IgD-negative memory B cell (primary cell): ENCODE measurements around the gene GGN. TPM values are rescaled to one million over a fixed set of nuclear protein-coding genes. Genes with fewer than 3 reads are reported as not detected.
"Not testable (repeated sequence)": the region's sequence is repeated elsewhere in the genome, so short reads cannot be mapped to it uniquely, and the experiment has no call there.

Experiments used
- H3K27ac Mint-ChIP-seq, 3 donors: one replicate each; pipeline ENCODE4 v1.8.0; 2020 to 2022; ENCODE audit warnings: mild to moderate bottlenecking in 3 of 3, mixed read lengths in 3 of 3, moderate library complexity in 1 of 3
- H3K27me3 Mint-ChIP-seq: one replicate; pipeline ENCODE4 v1.8.0; 2021; ENCODE audit warnings: mixed read lengths
- H3K36me3 Mint-ChIP-seq: one replicate; pipeline ENCODE4 v1.8.0; 2020; ENCODE audit warnings: mild to moderate bottlenecking, mixed read lengths
- H3K4me1 Mint-ChIP-seq, 3 donors: one replicate each; pipeline ENCODE4 v1.8.0; 2020 to 2022; ENCODE audit warnings: mixed read lengths in 3 of 3, mild to moderate bottlenecking in 1 of 3
- H3K4me3 Mint-ChIP-seq, 4 donors: one replicate each; pipeline ENCODE4 v1.8.0; 2020 to 2022; ENCODE audit warnings: mild to moderate bottlenecking in 4 of 4, mixed read lengths in 4 of 4, moderate library complexity in 3 of 4
- H3K9me3 Mint-ChIP-seq, 3 donors: one replicate each; pipeline ENCODE4 v1.8.0; 2020 to 2021; ENCODE audit warnings: mixed read lengths in 3 of 3, mild to moderate bottlenecking in 1 of 3
- polyA plus RNA-seq: library from polyadenylated mRNA; unstranded; fragments of 300-500 nt; fragmentation: Illumina TruSeq; gene quantifications from one replicate; pipeline ENCODE4 v1.2.3, GENCODE V29; 2021

GGN gene, protein sequence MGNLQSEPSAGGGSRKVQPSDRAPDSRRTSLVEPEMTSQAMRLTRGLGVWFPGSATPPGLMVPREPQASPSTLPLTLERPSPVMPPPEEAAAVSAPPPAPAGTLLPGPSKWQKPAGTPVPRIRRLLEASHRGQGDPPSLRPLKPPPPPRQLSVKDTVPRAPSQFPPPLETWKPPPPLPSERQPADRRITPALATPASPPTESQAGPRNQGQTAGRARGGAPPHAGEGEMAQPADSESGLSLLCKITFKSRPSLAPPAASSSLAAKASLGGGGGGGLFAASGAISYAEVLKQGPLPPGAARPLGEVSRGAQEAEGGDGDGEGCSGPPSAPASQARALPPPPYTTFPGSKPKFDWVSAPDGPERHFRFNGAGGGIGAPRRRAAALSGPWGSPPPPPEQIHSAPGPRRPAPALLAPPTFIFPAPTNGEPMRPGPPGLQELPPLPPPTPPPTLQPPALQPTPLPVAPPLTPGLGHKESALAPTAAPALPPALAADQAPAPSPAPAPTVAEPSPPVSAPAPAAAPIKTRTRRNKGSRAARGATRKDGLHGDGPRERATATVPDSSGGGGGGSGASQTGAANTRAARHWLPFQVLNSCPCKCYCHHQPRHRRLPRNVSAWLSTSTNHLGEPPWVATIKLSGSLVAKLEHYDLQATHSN
- not detected for polyA plus RNA-seq

DNA sequence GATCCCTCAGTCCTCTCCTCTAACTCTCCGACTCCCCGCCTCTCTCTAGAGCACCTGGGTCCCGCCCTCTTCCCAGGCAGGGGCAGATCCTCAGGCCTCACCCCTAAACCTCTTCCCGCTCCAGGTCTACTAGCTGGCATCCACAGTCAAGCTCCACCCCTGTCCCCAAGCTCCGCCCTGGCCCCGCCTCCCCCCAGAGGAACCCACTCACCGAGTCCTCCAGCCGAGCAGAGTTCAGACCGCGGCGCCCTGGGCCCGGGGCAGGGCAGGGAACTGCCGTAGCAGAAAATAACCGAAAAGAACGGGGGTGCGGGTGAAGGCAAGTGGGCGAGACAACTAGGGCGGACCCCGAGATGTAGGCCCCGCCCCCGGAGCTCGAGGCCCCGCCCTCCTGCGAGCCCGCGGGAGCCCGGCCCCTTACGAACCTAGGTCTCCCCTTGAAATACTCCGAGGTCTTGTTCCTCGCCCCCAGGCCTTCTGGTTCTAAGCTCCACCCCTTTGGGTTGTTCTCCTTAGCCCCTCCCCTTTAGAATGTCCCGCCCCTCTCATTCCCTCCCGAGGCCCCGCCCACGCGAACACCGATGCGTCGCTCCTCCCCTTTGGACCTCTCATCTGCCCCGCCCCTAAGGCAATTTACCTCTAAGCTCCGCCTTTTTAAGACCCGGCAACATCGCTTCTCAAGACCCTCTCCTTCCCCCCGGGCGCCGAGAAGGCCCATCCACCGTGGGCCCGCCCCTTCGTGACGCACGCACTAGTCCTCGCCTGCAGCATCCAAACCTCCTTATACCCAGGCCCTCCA is at the start of gene GGN:
Gene GGN (minus strand): TSS at position 485 of the 799 bp plus-strand sequence. CDS start 773 bp downstream, outside the sequence.
- Mint-ChIP-seq H3K4me1 (peaks cover 5 to 12% (median 12%) of the 10 kb centered on the region in 3 donors), H3K27me3 (peaks cover 29% of the 10 kb centered on the region), H3K36me3 (peaks cover 7% of the 10 kb centered on the region), H3K4me3 (peak within 1 kb of the TSS; percentile 71 to 95 (median 88)), H3K27ac (peak within 1 kb of the TSS in 2 of 3 donors; percentile 24 to 59), H3K9me3 (no peaks in the 10 kb centered on the region)

DNA sequence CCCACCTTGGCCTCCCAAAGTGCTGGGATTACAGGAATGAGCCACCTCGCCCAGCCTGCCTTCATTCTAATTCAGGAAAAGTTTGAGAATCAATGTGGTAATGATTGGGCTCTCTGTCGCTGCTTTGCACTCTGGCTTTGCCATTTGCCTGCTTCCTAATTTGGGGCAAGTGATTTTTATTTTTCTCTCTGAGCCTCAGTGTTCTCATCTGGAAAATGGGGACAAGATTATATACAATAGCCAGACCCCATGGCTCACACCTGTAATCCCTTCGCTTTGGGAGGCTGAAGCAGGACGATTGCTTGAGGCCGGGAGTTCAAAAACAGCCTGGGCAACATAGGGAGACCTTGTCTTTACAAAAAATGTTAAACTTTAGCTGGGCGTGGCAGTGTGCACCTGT is 49.5 kb upstream of the GGN start:
- Mint-ChIP-seq H3K9me3 (peaks cover 0 to 3% (median 0%) of the 10 kb centered on the region in 3 donors), H3K4me1 (peaks cover 3 to 7% (median 4%) of the 10 kb centered on the region in 3 donors), H3K36me3 (no peaks in the 10 kb centered on the region), H3K27me3 (peaks cover 13% of the 10 kb centered on the region), H3K27ac (no peak overlapping the region), H3K4me3 (no peak overlapping the region)

DNA sequence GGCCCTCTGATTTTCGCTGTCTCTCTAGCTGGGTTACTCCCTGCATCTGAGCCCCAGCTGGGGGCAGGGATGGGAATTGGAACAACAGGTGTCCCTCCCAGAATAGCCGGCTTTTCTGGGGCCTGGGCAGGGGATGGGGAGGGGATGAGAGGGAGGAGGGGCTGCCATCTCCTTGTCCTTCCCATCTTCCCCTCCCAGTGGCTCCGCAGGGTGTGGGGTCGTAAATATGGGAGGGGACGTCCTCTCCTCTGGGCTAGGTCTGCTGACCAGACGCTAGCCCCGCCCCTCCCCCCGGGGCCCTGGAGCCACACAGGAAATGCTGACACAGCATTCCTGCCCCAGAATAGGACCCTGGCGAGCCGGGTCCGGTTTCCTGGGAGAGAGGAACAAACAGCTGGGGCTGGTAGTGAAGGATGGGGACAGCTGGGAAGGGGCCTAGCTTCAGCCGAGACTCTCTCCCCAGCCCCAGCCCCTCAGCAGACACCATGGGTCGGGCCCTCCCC is 46.8 kb upstream of the GGN start:
- H3K4me3 Mint-ChIP-seq, result peak overlapping the region in 2 of 4 donors; percentile 17 to 83
- H3K9me3 Mint-ChIP-seq, result peaks cover 0 to 3% (median 0%) of the 10 kb centered on the region in 3 donors
- no peak overlapping the region for H3K27ac Mint-ChIP-seq
- H3K36me3 Mint-ChIP-seq, result peaks cover 2% of the 10 kb centered on the region
- peaks cover 3 to 7% (median 7%) of the 10 kb centered on the region in 3 donors for H3K4me1 Mint-ChIP-seq
- H3K27me3 Mint-ChIP-seq, result peaks cover 14% of the 10 kb centered on the region

DNA sequence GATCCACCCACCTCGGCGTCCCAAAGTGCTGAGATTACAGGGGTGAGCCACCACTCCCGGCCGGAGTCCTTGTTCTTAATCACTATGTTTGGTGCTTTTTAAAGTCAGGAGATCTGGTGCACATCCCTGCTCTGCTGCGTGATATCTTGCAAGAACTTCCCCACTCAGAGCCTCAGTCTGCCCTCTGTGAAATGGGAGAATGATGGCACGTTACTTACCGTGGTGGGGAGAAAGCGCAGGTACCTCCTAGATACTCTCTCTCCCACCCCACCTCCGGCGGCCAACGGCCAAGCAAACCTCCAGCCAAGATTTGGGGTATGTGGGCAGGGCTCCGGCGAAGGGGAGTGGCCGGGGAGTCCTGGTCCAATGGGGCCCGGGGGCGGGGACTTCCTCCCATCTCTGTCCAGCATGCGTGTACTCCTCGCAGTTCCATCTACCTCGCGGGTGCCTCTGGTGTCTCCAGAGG is 45.5 kb upstream of the GGN start, which contains the start of gene RYR1:
Gene RYR1 (plus strand): TSS at position 424 of the 466 bp plus-strand sequence. CDS start 139 bp downstream, outside the sequence.
- Mint-ChIP-seq H3K27me3 (peaks cover 16% of the 10 kb centered on the region), H3K27ac (peak within 1 kb of the TSS in 1 of 3 donors; percentile 71), H3K9me3 (peaks cover 0 to 3% (median 0%) of the 10 kb centered on the region in 3 donors), H3K4me1 (peaks cover 3 to 12% (median 7%) of the 10 kb centered on the region in 3 donors), H3K36me3 (peaks cover 2% of the 10 kb centered on the region), H3K4me3 (peak within 1 kb of the TSS in 3 of 4 donors; percentile 17 to 84 (median 83))

DNA sequence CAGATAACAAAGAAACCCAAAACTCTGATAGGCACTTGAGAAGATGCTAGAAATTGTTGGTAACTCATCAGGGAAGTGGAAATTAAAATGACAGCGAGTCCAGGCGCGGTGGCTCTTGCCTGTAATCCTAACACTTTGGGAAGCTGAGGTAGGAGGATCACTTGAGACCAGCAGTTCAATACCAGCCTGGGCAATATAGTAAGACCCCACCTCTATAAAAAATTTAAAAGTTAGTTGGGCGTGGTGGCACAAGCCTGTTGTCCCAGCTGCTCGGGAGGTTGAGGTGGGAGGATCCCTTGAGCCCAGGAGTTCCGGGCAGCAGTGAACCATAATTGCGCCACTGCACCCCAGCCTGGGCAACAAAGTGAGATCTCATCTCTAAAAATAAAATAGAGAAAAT is 43.1 kb upstream of the GGN start:
- no peak overlapping the region for H3K4me3 Mint-ChIP-seq
- no peaks in the 10 kb centered on the region for H3K9me3 Mint-ChIP-seq
- H3K36me3 Mint-ChIP-seq, result peaks cover 2% of the 10 kb centered on the region
- peaks cover 12 to 24% (median 14%) of the 10 kb centered on the region in 3 donors for H3K4me1 Mint-ChIP-seq
- H3K27ac Mint-ChIP-seq, result no peak overlapping the region
- peaks cover 21% of the 10 kb centered on the region for H3K27me3 Mint-ChIP-seq

DNA sequence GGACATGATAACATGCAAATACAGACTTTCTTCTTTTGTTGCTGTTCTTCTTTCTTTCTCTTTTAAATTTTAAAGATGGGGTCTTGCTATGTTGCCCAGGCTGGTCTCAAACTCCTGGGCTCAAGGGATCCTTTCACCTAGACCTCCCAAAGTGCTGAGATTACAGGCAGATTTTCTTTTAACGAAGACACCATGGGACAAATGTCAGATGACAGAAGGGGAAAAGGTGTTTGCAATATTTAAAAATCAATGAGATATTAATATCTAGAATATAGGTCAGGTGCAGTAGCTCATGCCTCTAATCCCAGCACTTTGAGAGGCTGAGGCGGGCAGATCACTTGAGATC is 42.0 kb upstream of the GGN start:
- peak overlapping the region in 1 of 4 donors; percentile 10 for H3K4me3 Mint-ChIP-seq
- H3K27ac Mint-ChIP-seq, result no peak overlapping the region
- no peaks in the 10 kb centered on the region for H3K9me3 Mint-ChIP-seq
- peaks cover 15 to 24% (median 16%) of the 10 kb centered on the region in 3 donors for H3K4me1 Mint-ChIP-seq
- peaks cover 21% of the 10 kb centered on the region for H3K27me3 Mint-ChIP-seq
- H3K36me3 Mint-ChIP-seq, result peaks cover 2% of the 10 kb centered on the region

DNA sequence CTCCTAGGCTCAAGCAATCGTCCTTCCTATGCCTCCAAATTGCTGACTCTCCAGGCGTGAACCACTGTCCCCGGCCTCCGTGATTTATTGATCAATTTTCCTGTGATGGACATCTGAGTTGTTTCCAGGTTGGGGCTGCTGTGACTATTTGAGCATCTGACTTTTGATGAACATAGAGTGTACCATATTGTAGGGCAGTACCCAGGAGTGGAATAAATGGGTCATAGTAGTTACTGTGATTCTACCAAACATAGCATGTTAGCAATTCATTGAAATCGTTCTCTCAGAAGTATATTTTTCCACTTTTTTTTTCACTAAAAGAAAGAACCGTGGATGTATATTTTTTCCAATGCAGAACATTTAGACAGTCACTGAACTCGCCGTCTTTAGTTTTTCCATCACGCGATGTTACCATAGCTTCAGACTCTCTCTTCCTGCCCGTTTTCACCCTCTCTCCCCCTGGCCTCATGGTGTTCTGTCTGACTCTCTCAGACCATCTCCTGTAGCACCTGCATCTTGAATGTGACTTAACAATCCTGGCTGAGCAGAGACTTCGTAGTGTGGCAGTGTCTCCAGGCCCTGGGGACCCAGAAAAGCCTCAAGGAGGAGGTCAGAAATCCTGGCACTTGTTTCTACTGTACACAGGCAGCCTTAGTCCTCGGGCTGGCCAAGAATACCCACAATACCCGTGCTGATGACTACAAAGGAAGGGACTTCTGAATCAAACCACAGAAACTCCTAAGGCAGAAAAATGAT is 41.4 kb upstream of the GGN start:
- Mint-ChIP-seq H3K36me3 (peaks cover 2% of the 10 kb centered on the region), H3K4me3 (peak overlapping the region in 2 of 4 donors; percentile 8 to 10), H3K9me3 (no peaks in the 10 kb centered on the region), H3K27ac (no peak overlapping the region), H3K4me1 (peaks cover 15 to 24% (median 16%) of the 10 kb centered on the region in 3 donors), H3K27me3 (peaks cover 19% of the 10 kb centered on the region)

DNA sequence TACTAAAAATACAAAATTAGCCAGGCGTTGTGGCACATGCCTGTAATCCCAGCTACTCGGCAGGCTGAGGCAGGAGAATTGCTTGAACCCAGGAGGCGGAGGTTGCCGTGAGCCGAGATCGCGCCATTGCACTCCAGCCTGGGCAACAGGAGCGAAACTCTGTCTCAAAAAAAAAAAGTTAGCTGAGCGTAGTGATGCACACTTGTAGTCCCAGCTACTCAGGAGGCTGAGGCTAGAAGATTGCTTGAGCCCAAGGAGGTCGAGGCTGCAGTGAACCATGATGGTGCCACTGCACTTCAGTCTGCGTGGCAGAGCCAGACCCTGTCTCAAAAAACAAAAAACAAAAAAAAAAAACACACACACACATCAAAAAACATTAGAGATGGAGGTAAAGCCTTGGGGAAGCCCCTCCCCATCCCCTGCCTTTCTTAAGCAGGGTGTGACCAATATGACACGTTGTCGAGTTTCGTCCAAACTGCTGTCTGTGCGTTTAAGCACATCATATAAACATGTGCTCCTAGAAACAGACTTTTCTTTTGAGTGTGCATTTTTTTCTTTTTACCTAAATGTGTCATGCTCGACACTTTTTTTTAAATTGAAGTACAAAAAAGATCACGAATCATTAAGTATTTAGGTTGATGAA is 39.3 kb upstream of the GGN start:
- H3K36me3 Mint-ChIP-seq, H3K9me3 Mint-ChIP-seq: not testable (repeated sequence)
- H3K27ac Mint-ChIP-seq, result peak overlapping the region in 1 of 3 donors; percentile 26
- peaks cover 12 to 20% (median 13%) of the 10 kb centered on the region in 3 donors for H3K4me1 Mint-ChIP-seq
- H3K4me3 Mint-ChIP-seq, result peak overlapping the region in 3 of 4 donors; percentile 68 to 74 (median 74)
- H3K27me3 Mint-ChIP-seq, result peaks cover 10% of the 10 kb centered on the region

DNA sequence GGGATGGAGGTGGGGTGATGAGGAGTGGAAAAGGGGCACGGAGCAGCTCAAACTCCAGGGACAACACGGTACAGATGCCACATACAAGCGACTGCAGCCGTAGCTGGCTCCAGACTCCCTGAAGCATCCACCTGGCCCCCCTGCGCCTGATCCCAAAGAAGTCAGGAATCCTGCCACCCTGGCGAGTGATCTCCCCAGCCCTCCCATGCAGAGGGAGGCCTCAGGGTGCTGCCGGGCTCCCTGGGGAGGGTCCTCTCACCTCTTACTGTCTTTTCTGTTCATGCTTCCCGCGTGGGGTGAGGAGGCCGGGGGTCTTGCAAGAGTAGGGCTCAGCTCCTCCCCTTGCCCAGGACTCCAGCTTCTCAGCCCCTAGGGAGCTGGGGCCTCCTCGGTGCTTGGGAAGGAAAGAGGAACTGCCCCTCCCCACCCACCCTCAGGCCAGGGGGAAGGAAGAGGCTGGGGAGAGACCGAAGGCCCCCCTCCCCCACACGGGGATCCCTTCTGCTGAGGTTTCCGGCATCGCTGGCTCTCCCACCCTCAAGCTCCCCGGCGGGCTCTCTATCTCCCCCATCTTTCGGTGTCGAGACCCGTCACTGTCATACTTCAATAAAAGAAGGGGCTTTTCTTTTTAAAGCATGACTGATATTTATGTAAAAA is 38.1 kb upstream of the GGN start, which contains the start of gene RASGRP4:
Gene RASGRP4 (minus strand): TSS at position 410 of the 657 bp plus-strand sequence. CDS start 128 bp downstream, at position 282.
- Mint-ChIP-seq H3K4me3 (peak within 1 kb of the TSS; percentile 68 to 89 (median 82)), H3K4me1 (peaks cover 12 to 20% (median 13%) of the 10 kb centered on the region in 3 donors), H3K27ac (peak within 1 kb of the TSS in 2 of 3 donors; percentile 32 to 64), H3K27me3 (peaks cover 10% of the 10 kb centered on the region), H3K36me3 (peaks cover 2% of the 10 kb centered on the region), H3K9me3 (no peaks in the 10 kb centered on the region)

DNA sequence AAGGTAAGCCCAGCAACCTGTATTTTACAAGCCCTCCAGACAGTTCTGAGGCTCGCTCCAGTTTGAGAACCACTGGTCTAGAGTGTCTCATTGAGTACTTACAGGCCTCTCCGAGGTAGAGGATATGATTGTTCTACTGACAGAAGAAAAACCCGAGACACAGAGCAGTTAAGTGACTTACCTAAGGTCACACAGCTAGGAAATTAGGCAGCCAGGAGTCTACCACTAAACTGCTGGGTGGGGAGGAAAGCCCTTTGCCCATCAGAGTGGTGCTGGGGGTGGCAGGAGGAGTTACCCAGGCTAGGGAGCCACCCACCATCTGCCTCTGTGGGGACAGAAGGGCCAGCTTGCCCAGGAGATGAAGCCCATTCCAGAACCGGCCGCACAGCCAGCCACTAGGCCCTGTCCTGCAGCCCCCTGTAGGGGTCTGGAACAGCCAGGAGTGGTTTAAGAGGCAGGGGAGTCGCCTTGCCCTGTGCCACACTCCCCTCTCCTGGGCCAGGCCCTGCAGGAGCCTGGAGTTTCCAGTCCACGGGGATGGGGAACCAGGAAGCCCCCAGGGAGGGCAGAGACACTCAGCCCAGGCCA is 37.5 kb upstream of the GGN start:
- Mint-ChIP-seq H3K27me3 (peaks cover 10% of the 10 kb centered on the region), H3K36me3 (peaks cover 2% of the 10 kb centered on the region), H3K9me3 (no peaks in the 10 kb centered on the region), H3K4me1 (peaks cover 12 to 20% (median 13%) of the 10 kb centered on the region in 3 donors), H3K27ac (no peak overlapping the region), H3K4me3 (peak overlapping the region in 1 of 4 donors; percentile 65)

DNA sequence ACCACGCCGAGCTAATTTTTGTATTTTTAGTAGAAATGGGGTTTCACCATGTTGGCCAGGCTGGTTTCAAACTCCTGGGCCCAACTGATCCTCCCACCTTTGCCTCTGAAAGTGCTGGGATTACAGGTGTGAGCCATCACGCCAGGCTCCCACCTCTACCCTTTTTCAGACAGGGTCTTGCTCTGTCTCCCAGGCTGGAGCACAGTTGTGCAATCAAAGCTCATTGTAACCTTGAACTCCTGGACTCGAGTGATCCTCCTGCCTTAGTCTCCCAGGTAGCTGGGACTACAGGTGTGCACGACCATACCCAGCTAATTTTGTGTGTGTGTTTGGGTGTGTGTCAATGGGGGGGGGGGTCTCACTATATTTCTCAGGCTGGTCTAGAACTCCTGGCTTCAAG is 36.4 kb upstream of the GGN start:
- Mint-ChIP-seq H3K27me3 (peaks cover 6% of the 10 kb centered on the region), H3K9me3 (no peaks in the 10 kb centered on the region), H3K4me1 (peaks cover 12 to 15% (median 13%) of the 10 kb centered on the region in 3 donors), H3K36me3 (no peaks in the 10 kb centered on the region), H3K4me3 (no peak overlapping the region), H3K27ac (no peak overlapping the region)

DNA sequence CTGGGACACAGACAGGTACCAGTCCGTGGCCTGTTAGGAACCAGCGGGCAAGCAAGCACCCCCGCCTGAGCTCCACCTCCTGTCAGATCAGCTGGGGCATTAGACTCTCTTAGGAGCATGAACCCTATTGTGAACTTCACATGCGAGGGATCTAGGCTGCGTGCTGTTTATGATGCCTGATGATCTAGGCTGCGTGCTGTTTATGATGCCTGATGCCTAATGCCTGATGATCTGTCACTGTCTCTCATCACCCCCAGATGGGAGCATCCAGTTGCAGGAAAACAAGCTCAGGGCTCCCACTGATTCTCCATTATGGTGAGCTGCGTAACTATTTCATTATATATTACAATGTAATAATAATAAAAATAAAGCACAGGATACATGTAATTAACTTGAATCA is 34.6 kb upstream of the GGN start:
- H3K36me3 Mint-ChIP-seq, result no peaks in the 10 kb centered on the region
- H3K27ac Mint-ChIP-seq, result no peak overlapping the region
- peaks cover 15 to 20% (median 16%) of the 10 kb centered on the region in 3 donors for H3K4me1 Mint-ChIP-seq
- H3K9me3 Mint-ChIP-seq, result no peaks in the 10 kb centered on the region
- H3K4me3 Mint-ChIP-seq, result no peak overlapping the region
- H3K27me3 Mint-ChIP-seq, result peaks cover under 1% of the 10 kb centered on the region
